Occipital lobe (tissue), 2 donors: ENCODE data around the gene SLC25A44. TPM values are rescaled to one million over a fixed set of nuclear protein-coding genes. Genes with fewer than 3 reads are reported as not detected.

ENCODE experiments used
- small RNA-seq: library from RNA; depleted of rRNA; stranded (forward); fragments of <200 nt; gene quantifications from one replicate; pipeline ENCODE3, GENCODE V24; 2014
- total RNA-seq: library from RNA; depleted of rRNA; stranded (reverse); fragments of >200 nt; gene quantifications from one replicate; pipeline ENCODE4 v1.2.3, GENCODE V29; 2014

The SLC25A44 gene
- total RNA-seq, 1 donor from 2014 or later: 9.7 TPM

Small RNAs within 50 kb of the gene (small RNA-seq; reads per million reads assigned to genes)
- not detected for gene RF00568

Other genes starting within 250 kb of the SLC25A44 start
- gene ARHGEF2, start 215.6 kb upstream of the SLC25A44 start, total RNA-seq: 129 TPM
- gene SSR2, start 173.2 kb upstream of the SLC25A44 start, total RNA-seq: 193 TPM
- 25.9 TPM for gene UBQLN4, start 140.3 kb upstream of the SLC25A44 start, total RNA-seq
- gene LAMTOR2, start 139.3 kb upstream of the SLC25A44 start, total RNA-seq: 30.7 TPM
- not detected for gene RAB25, start 132.9 kb upstream of the SLC25A44 start, total RNA-seq
- gene MEX3A, start 111.6 kb upstream of the SLC25A44 start, total RNA-seq: 42.4 TPM
- 18.1 TPM for gene LMNA, start 79.4 kb upstream of the SLC25A44 start, total RNA-seq
- gene SEMA4A, start 40.5 kb upstream of the SLC25A44 start, total RNA-seq: 13.6 TPM
- 29.2 TPM for gene PMF1, start 18.9 kb downstream of the SLC25A44 start, total RNA-seq
- gene BGLAP, start 48.1 kb downstream of the SLC25A44 start, total RNA-seq: not detected
- gene PAQR6, start 54.0 kb downstream of the SLC25A44 start, total RNA-seq: 8.6 TPM
- 31.2 TPM for gene SMG5, start 88.7 kb downstream of the SLC25A44 start, total RNA-seq
- 0.78 TPM for gene TMEM79, start 90.2 kb downstream of the SLC25A44 start, total RNA-seq
- gene GLMP, start 101.6 kb downstream of the SLC25A44 start, total RNA-seq: 12.5 TPM
- gene VHLL, start 105.2 kb downstream of the SLC25A44 start, total RNA-seq: 0.94 TPM
- gene CCT3, start 144.2 kb downstream of the SLC25A44 start, total RNA-seq: 352 TPM
- gene TSACC, start 144.4 kb downstream of the SLC25A44 start, total RNA-seq: not detected
- gene RHBG, start 175.1 kb downstream of the SLC25A44 start, total RNA-seq: not detected